ENCODE data around the gene KCNG2. TPM values are rescaled to one million over a fixed set of nuclear protein-coding genes. Genes with fewer than 3 reads are reported as not detected.
"Not testable (repeated sequence)": the region's sequence is repeated elsewhere in the genome, so short reads cannot be mapped to it uniquely, and the experiment has no call there.

The KCNG2 gene
- total RNA-seq, 2 experiments from 2014 or later = not detected

DNA sequence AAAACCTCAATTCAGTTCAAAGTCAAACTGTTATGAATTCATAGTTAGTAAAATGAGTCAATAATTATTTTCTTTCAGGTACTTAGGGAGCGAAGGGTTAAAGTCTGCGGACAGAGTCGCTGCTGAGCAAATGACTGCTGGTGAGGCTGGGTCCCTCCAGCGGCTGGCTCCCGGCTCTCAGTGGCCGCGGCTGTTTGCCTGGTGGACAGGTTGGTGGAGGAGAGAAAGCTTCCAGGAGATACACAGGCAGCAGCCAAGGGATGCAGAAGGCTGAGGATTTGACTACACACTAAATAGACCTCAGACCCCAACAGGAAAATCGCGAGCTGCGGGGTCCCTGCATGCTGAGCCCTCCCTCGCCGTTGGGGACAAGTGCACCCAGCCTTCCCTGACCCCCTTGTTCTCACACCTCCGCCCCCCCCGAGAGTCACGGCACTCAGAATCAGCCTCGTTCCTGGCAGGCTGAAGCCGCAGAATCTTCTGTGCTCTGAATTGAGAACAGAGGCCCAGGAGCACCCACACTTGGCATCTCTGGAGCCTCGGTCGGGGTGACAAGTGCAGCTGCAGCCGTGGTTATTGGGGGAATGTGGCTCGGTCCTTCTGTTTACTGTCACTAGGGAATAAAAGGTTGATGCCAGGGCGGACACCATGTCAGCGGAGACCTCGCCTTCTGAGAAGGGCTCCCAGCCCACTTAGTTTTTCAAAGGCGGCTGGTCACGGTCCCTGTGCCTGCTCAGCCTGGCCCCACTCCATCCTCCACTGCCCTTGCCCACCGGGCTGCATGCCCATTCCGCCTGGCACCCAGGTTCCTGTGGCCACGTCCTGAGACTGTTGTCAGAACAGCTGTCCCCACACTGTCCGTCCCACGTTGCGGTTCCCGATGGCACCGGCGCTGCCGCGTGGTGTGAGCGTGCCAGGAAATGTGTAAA, 79.7 kb downstream of the KCNG2 start:
- Mint-ChIP-seq H3K9me3 (no peaks in the 10 kb centered on the region), H3K27me3 (no peaks in the 10 kb centered on the region), H3K36me3 (ENCODE audit: low read depth) (no peaks in the 10 kb centered on the region), H3K4me3 (no peak overlapping the region), H3K4me1 (no peaks in the 10 kb centered on the region), H3K27ac (no peak overlapping the region)
- ChIA-PET POLR2A (no interaction called here), CTCF (no interaction called here)
- no peak for DNase-seq

DNA sequence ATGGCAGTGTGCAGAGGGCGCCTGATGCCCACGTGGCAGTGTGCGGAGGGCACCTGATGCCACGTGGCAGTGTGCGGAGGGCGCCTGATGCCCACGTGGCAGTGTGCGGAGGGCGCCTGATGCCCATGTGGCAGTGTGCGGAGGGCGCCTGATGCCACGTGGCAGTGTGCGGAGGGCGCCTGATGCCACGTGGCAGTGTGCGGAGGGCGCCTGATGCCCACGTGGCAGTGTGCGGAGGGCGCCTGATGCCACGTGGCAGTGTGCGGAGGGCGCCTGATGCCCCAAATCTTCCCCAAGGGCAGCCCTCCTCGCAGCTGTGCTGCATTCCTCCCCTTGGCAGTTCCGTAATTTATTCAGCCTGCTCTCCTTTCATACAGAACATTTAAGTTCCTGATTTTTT, 80.5 kb downstream of the KCNG2 start:
- H3K27me3 Mint-ChIP-seq; H3K9me3 Mint-ChIP-seq; POLR2A ChIA-PET; H3K27ac Mint-ChIP-seq; DNase-seq; CTCF ChIA-PET; H3K4me1 Mint-ChIP-seq; H3K36me3 Mint-ChIP-seq (ENCODE audit: low read depth); H3K4me3 Mint-ChIP-seq: not testable (repeated sequence)

DNA sequence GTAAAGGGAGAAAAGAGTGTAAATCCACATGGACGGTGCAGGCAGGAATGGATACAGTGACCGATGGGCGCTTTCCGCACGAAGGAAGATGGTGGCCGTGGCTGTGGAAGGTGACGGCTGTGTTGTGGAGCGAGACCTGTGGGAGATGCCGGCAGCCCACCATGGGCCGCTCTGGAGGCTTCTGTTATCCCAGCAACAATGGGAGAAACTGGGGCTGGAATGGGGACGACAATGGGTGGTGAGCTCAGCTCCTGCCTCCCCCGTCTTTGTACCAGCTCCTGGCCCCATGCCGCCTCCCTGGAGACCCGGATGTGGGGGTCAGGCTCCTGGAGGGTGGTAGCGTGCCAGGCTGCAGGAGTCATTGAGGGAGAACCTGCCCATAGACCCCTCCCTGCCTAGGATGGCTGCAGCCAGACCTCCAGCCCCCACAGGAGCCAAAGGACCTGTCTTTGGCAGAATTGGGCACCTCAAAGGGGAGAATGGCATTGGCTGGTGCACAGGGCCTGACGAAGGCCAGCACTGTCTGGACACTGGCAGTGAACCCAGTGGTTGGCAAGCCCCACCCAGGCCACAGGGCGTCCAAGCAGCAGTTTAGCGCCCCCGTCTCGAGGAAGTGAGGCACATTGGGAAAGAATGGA, 81.1 kb downstream of the KCNG2 start:
- Mint-ChIP-seq H3K9me3 (no peaks in the 10 kb centered on the region), H3K36me3 (ENCODE audit: low read depth) (no peaks in the 10 kb centered on the region), H3K4me3 (no peak overlapping the region), H3K27ac (no peak overlapping the region), H3K4me1 (no peaks in the 10 kb centered on the region), H3K27me3 (no peaks in the 10 kb centered on the region)
- ChIA-PET CTCF (no interaction called here), POLR2A (no interaction called here)
- peak; percentile 9 for DNase-seq

DNA sequence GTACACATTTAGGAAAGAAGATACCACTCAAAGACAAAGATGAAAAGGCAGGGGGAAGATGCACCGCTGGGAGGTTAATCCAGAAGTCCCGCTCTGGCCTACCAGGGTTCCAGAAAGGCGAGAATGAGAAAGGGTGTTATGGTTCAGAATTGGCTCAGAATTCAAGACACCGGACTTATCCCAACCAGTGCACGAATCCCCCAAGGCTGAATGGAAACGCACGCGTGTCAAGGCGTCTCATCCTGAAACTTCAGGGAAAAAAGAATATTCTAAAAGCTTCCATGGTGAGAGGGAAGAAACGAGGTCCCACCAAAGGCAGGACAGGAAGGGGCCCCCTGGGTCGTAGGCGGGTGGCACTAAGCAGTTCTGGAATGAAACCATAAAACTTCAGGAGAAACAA, 81.8 kb downstream of the KCNG2 start:
- no peak overlapping the region for H3K4me3 Mint-ChIP-seq
- ChIA-PET POLR2A (no interaction called here), CTCF (no interaction called here)
- no peaks in the 10 kb centered on the region for H3K4me1 Mint-ChIP-seq
- no peak for DNase-seq
- no peaks in the 10 kb centered on the region for H3K36me3 Mint-ChIP-seq (ENCODE audit: low read depth)
- H3K27ac Mint-ChIP-seq = no peak overlapping the region
- no peaks in the 10 kb centered on the region for H3K27me3 Mint-ChIP-seq
- no peaks in the 10 kb centered on the region for H3K9me3 Mint-ChIP-seq

DNA sequence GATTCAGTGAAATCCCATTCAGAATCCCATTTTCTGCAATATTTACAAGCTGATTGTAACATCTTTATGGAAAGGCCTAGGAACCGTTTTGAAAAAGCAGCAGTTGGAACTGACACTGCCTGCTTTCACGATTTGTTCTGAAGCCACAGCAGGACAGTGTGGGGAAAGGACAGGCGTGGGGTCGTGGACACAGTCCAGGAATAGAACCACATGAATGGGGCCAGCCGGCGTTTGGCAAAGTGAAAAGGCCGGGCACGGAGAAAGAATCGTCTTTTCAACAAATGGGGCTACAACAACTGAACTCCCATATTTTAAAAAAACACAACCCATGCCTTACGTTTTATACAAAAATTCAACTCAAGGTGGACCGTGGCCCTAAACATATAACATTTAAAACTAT, 84.0 kb downstream of the KCNG2 start:
- no peaks in the 10 kb centered on the region for H3K9me3 Mint-ChIP-seq
- no peak overlapping the region for H3K4me3 Mint-ChIP-seq
- ChIA-PET POLR2A (no interaction called here), CTCF (no interaction called here)
- DNase-seq = no peak
- H3K27ac Mint-ChIP-seq = no peak overlapping the region
- no peaks in the 10 kb centered on the region for H3K4me1 Mint-ChIP-seq
- no peaks in the 10 kb centered on the region for H3K36me3 Mint-ChIP-seq (ENCODE audit: low read depth)
- H3K27me3 Mint-ChIP-seq = no peaks in the 10 kb centered on the region

DNA sequence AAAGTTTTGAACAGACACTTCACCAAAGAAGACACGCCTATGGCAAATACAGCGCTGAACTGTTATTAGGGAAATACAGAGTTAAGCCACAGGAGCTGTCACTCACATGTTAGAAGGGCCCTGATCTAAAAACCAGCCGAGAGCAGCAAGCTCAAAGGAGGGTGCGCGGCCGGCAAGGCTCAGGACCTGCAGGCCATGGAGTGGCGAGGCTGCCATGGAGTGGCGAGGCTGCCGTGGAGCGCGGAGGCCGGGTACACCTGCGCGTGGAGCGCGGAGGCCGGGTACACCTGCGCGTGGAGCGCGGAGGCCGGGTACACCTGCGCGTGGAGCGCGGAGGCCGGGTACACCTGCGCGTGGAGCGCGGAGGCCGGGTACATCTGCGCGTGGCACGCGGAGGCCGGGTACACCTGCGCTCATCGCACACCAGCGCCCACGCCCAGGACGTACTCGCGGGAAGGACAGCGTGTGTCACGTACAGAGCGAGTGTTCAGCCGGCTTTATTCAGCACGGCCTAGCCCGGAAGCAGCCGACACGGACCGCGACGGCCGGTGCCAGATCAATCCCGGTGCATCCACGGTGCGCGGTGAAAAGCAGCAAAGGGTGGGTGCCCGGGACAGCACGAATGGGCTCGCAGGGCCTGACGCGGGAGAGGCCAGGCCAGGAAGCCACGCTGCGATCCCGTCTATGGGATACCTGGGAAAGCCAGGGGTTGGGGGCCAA, 84.9 kb downstream of the KCNG2 start:
- no peaks in the 10 kb centered on the region for H3K36me3 Mint-ChIP-seq (ENCODE audit: low read depth)
- H3K9me3 Mint-ChIP-seq = no peaks in the 10 kb centered on the region
- H3K27ac Mint-ChIP-seq = no peak overlapping the region
- ChIA-PET CTCF (no interaction called here), POLR2A (no interaction called here)
- no peaks in the 10 kb centered on the region for H3K4me1 Mint-ChIP-seq
- no peaks in the 10 kb centered on the region for H3K27me3 Mint-ChIP-seq
- peak; percentile 6 for DNase-seq
- no peak overlapping the region for H3K4me3 Mint-ChIP-seq

DNA sequence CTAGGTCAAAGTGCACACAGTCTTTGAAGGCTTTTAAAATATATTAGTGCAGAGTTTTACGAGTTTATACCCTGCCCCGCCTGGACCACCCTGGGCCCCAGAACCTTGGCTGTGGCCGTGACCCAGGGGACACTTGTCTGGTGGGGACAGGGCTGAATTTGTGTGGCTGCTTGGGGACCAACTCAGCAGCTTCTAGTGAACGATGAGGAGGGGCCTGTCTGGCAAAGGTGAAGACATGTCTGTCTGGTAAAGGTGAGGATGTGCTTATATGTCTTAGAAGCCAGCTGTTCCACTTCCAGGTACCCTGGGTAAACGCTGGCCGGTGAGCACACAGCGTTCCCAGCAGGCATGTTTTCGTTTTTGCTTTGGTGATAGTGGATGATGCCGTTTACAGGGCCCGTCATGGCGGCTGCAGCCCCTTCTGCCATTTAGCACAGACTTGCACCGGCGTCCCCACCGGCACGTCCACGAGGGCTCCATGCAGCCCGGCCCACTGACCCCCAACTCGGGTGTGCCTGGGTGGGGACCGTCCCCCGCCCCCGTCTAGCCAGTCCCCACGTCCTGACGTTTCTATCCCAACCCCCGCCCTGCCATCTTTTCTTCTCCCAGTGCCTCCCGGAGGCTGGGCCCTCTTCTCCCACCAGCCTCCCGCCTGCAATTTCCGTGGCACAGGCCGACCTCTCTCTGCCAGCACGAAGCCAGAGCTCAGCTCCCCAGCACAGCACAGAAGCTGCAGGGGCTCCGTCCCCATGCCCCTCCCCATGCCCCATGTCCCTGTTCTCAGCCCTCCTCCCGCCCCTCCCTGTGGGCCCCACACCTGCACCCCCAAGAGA, 85.9 kb downstream of the KCNG2 start:
- Mint-ChIP-seq H3K4me3 (no peak overlapping the region), H3K4me1 (no peaks in the 10 kb centered on the region), H3K9me3 (peaks cover 3% of the 10 kb centered on the region), H3K36me3 (ENCODE audit: low read depth) (no peaks in the 10 kb centered on the region), H3K27me3 (no peaks in the 10 kb centered on the region), H3K27ac (no peak overlapping the region)
- POLR2A ChIA-PET = no interaction called here
- CTCF ChIA-PET = no interaction called here
- peak; percentile 9 for DNase-seq

DNA sequence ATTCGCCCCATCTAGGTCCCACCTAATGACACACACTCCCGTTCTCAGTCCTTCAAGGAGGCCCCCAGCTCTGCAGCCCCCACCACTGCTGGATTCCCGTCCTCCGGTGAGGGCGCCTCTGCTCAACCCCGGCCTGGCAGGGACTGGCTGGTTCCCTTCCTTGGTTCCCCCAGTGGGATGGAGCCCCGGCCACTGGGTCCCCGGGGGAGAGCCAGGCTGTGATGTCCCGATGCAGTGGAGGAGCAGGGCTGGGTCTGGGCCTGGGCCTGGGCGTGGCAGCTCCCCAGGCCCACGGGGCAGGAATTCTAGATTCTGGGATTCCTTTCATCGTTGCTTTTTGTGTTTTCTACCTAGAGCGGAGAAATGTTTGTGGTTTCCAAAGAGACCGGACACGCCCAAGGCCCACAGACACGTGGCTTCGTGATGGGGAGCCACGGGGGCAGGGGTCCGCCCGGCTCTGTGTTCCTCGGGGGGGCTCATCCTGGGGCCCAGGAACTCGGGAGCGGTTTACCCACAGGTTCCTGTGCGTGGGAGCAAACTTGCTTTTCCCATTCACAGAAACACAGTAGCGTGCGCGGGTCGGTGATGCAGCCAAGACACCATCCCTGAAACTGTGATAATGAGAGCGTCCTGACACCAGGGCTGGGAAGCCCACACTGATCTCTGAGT, 86.7 kb downstream of the KCNG2 start:
- Mint-ChIP-seq H3K27ac (no peak overlapping the region), H3K36me3 (ENCODE audit: low read depth) (peaks cover 3% of the 10 kb centered on the region), H3K4me1 (no peaks in the 10 kb centered on the region), H3K4me3 (no peak overlapping the region), H3K9me3 (peaks cover 10% of the 10 kb centered on the region), H3K27me3 (no peaks in the 10 kb centered on the region)
- no peak for DNase-seq
- POLR2A ChIA-PET = no interaction called here
- CTCF ChIA-PET = no interaction called here

DNA sequence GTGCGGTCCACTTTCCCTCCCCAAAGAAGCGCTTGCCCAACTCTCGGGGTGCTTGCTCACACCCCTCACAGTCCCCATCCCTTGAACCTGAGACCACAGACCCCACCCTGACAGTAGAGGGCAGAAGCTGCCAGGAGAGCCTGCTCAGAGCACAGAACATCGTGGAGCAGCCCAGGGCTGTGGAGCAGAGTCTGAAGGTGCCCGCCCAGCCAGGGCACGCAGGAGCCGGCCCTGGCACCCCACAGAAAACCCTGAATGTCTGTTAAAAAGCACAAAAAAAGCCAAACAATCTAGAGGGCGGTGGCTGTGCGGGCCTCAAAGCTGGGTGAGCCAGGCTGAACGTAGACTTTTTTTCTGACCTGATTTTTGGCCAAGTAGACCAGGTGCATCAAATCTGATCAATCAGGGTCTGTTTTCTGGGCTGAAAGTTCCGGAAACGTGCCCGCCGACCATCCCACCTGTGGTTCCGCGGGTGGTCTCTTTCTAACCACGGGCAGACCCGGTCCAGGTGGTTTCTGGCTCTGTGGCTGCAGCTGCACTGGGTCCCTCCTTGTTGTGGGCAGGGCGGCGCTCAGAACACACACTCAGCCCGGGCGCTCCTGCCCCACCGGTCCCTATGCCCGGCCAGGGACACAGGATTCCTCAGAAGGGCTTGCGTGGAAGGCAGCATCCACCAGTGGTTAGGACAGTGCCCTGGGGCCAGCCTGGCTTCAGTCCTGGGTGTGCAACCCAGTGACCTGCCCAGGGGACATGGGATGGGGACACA, 87.4 kb downstream of the KCNG2 start:
- ChIA-PET CTCF (no interaction called here), POLR2A (no interaction called here)
- Mint-ChIP-seq H3K4me1 (no peaks in the 10 kb centered on the region), H3K4me3 (no peak overlapping the region), H3K27ac (no peak overlapping the region), H3K27me3 (no peaks in the 10 kb centered on the region), H3K9me3 (peaks cover 14% of the 10 kb centered on the region), H3K36me3 (ENCODE audit: low read depth) (peaks cover 5% of the 10 kb centered on the region)
- DNase-seq = peak; percentile 8

DNA sequence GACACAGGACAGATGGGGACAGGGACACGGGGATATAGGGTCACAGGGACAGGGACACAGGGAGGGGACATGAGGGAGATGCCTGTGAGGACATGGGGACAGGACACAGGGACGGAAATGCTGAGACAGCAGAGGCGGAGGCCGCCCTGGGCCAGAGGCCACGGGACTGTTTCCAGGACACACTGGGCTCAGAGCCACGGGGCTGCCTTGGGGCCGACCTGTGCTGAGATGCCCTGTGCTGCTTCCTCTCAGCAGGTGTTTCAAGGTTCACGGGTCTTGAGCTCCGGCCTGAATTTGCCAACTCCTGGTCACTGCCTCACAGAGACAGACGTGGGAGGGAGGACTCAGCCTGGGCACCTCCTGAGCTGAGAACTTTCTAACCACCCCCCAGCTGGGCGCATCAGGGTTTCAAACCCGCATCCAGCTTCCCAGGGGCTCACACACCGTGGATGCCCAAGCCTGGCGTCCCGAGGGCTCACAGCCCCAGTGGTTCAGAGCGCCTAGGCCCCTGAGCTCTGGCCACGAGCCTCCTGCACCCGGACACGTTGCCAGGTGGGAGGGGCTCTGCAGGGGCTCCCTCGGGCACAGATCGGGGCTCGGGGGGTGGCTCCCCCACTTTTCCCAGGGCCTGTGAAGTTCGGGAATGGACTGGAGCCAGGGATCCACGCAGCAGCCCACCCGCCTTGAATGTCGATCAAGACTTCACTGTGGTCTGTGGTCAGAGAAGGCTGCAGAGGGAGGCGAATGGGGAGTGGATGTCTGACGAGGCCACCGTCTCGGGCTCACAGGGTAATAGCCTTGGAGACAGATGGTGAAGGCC, 89.7 kb downstream of the KCNG2 start:
- Mint-ChIP-seq H3K4me1 (peaks cover 9% of the 10 kb centered on the region), H3K27ac (no peak overlapping the region), H3K36me3 (ENCODE audit: low read depth) (peaks cover 5% of the 10 kb centered on the region), H3K4me3 (no peak overlapping the region), H3K9me3 (peaks cover 26% of the 10 kb centered on the region), H3K27me3 (no peaks in the 10 kb centered on the region)
- DNase-seq = no peak
- ChIA-PET POLR2A (no interaction called here), CTCF (no interaction called here)

DNA sequence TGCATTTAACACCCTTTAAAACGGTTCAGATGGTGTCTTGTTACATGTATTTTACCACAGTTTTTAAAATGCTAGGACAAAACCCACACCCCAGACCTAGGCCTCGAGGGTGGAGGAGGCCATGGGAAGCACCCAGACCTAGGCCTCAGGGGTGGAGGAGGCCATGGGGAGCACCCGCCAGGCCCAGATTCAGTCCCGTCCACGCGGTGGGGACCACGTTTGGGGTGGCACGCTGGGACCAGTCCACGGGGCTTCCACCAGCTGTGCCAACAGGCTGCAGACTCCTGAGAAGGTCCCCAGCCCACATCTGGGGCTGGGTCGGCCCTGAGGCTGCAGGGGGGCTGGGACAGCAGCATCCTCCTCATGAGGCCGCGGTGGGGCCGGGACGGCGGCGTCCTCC, 90.3 kb downstream of the KCNG2 start:
- POLR2A ChIA-PET = no interaction called here
- Mint-ChIP-seq H3K36me3 (ENCODE audit: low read depth) (peaks cover 5% of the 10 kb centered on the region), H3K4me3 (no peak overlapping the region), H3K4me1 (peaks cover 9% of the 10 kb centered on the region), H3K27ac (no peak overlapping the region), H3K27me3 (no peaks in the 10 kb centered on the region), H3K9me3 (peaks cover 32% of the 10 kb centered on the region)
- DNase-seq = no peak
- CTCF ChIA-PET = no interaction called here

DNA sequence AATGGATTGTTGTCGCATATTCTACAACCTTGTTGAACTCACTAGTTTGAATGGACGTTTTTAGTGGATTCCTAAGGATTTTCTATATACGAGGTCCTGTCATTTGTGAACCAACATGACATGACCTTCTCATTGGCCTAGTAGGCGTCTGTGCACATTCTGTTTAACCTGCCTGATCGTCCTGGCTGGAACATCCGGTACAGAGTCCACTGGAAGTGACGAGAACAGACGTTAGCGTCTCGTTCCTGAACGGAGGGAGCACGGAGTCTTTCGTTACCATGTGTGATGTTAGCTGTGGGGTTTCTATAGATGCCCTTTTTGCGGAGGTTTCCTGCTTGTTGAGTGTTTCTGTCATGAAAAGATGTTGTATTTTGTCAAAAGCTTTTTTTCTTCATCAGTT, 91.8 kb downstream of the KCNG2 start:
- no peak for DNase-seq
- Mint-ChIP-seq H3K4me1 (peaks cover 9% of the 10 kb centered on the region), H3K27ac (no peak overlapping the region), H3K27me3 (no peaks in the 10 kb centered on the region), H3K4me3 (no peak overlapping the region), H3K36me3 (ENCODE audit: low read depth) (peaks cover 5% of the 10 kb centered on the region), H3K9me3 (peaks cover 46% of the 10 kb centered on the region)
- POLR2A ChIA-PET = no interaction called here
- CTCF ChIA-PET = no interaction called here

Data from activated CD4-positive, alpha-beta memory T cell treated with anti-CD3 and anti-CD28 coated beads, Interleukin-2, amount 10 ng/mL, durations not matched to agents 7 days and 5 days (primary cell).